Peyer's patch (tissue), 4 donors: ENCODE measurements around the gene SLC17A6. TPM values are rescaled to one million over a fixed set of nuclear protein-coding genes. Genes with fewer than 3 reads are reported as not detected.

Source experiments
- DNase-seq, 3 donors: peaks; one replicate each; pipeline ENCODE4 v3.0.0-alpha.2; 2017 to 2019
- H3K27ac ChIP-seq, 4 donors: fragments of 200-600 bp; sonication (generic); one replicate each; pipeline ENCODE4 v1.5.1; 2016 to 2019
- H3K27me3 ChIP-seq, 2 donors: fragments of 200-600 bp; sonication (generic); one replicate each; pipeline ENCODE4 v1.5.1; 2019
- H3K36me3 ChIP-seq, 3 donors: fragments of 200-600 bp; sonication (generic); one replicate each; pipeline ENCODE4 v1.5.1; 2016 to 2019
- H3K4me1 ChIP-seq, 4 donors: fragments of 200-600 bp; sonication (generic); one replicate each; pipeline ENCODE4 v1.5.1; 2016 to 2019
- H3K4me3 ChIP-seq, 4 donors: fragments of 200-600 bp; sonication (generic); 1 replicate in 3 of 4; 2 replicates in 1 of 4; pipeline ENCODE4 v1.5.1; 2016 to 2019; ENCODE audit warnings: mild to moderate bottlenecking in 1 of 4
- H3K9me3 ChIP-seq, 4 donors: fragments of 200-600 bp; sonication (generic); one replicate each; pipeline ENCODE4 v1.5.1; 2016 to 2019; ENCODE audit warnings: mild to moderate bottlenecking in 1 of 4
- POLR2A ChIP-seq, 2 donors: fragments of 450-650 bp; IDR thresholded peaks; one replicate each; pipeline ENCODE4 v1.5.1; 2017; ENCODE audit warnings: antibody characterized with exemption in 2 of 2, mild to moderate bottlenecking in 2 of 2, moderate library complexity in 2 of 2
- total RNA-seq, 4 donors: library from RNA; depleted of rRNA; stranded (reverse); fragments of >200 nt; gene quantifications; one replicate each; pipeline ENCODE4 v1.1.0, GENCODE V29; 2016
- TF ChIP-seq, protein P1 (sequence below), 6 experiments: fragments of 450-650 bp in 4 of 6; fragments of 200-600 bp in 2 of 6; sonication (generic) in 1 of 6; IDR thresholded peaks; one replicate each; pipeline ENCODE4 v1.5.1; 2017 to 2019; ENCODE audit warnings: antibody characterized with exemption in 6 of 6, mild to moderate bottlenecking in 3 of 6, moderate library complexity in 1 of 6

SLC17A6 gene
- total RNA-seq, 4 donors from 2014 or later, result not detected

GRCh38 chr11:22336587-22336986 is 1.6 kb upstream of the SLC17A6 start:
- no peaks in the 10 kb centered on the region for H3K4me1 ChIP-seq
- H3K27me3 ChIP-seq, result peaks cover 0 to 23% of the 10 kb centered on the region in 2 donors
- H3K9me3 ChIP-seq, result no peaks in the 10 kb centered on the region
- no peak overlapping the region for H3K4me3 ChIP-seq
- no peak for DNase-seq
- H3K36me3 ChIP-seq, result no peaks in the 10 kb centered on the region
- no peak overlapping the region for H3K27ac ChIP-seq
- TF ChIP-seq, protein P1, sequence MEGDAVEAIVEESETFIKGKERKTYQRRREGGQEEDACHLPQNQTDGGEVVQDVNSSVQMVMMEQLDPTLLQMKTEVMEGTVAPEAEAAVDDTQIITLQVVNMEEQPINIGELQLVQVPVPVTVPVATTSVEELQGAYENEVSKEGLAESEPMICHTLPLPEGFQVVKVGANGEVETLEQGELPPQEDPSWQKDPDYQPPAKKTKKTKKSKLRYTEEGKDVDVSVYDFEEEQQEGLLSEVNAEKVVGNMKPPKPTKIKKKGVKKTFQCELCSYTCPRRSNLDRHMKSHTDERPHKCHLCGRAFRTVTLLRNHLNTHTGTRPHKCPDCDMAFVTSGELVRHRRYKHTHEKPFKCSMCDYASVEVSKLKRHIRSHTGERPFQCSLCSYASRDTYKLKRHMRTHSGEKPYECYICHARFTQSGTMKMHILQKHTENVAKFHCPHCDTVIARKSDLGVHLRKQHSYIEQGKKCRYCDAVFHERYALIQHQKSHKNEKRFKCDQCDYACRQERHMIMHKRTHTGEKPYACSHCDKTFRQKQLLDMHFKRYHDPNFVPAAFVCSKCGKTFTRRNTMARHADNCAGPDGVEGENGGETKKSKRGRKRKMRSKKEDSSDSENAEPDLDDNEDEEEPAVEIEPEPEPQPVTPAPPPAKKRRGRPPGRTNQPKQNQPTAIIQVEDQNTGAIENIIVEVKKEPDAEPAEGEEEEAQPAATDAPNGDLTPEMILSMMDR (IDR thresholded peaks at IDR 0.05), result no peak
- TF ChIP-seq POLR2A (IDR thresholded peaks at IDR 0.05), result no peak

- no peak for TF ChIP-seq POLR2A (IDR thresholded peaks at IDR 0.05)
- TF ChIP-seq, protein P1 (IDR thresholded peaks at IDR 0.05), result no peak
- no peak overlapping the region for H3K4me3 ChIP-seq
- no peaks in the 10 kb centered on the region for H3K4me1 ChIP-seq
- peaks cover 0 to 26% of the 10 kb centered on the region in 2 donors for H3K27me3 ChIP-seq
- no peaks in the 10 kb centered on the region for H3K36me3 ChIP-seq
- no peaks in the 10 kb centered on the region for H3K9me3 ChIP-seq
- DNase-seq, result no peak
- no peak overlapping the region for H3K27ac ChIP-seq
These were observed 1.4 kb downstream of the SLC17A6 start for GRCh38 chr11:22339611-22340010.

- Histone ChIP-seq H3K9me3 (no peaks in the 10 kb centered on the region), H3K27me3 (peaks cover 0 to 26% of the 10 kb centered on the region in 2 donors), H3K36me3 (no peaks in the 10 kb centered on the region), H3K4me3 (no peak overlapping the region), H3K4me1 (no peaks in the 10 kb centered on the region), H3K27ac (no peak overlapping the region)
- TF ChIP-seq, protein P1 (IDR thresholded peaks at IDR 0.05), result no peak
- TF ChIP-seq POLR2A (IDR thresholded peaks at IDR 0.05), result no peak
- no peak for DNase-seq
These were observed 2.1 kb downstream of the SLC17A6 start for GRCh38 chr11:22340235-22340634.

DNA sequence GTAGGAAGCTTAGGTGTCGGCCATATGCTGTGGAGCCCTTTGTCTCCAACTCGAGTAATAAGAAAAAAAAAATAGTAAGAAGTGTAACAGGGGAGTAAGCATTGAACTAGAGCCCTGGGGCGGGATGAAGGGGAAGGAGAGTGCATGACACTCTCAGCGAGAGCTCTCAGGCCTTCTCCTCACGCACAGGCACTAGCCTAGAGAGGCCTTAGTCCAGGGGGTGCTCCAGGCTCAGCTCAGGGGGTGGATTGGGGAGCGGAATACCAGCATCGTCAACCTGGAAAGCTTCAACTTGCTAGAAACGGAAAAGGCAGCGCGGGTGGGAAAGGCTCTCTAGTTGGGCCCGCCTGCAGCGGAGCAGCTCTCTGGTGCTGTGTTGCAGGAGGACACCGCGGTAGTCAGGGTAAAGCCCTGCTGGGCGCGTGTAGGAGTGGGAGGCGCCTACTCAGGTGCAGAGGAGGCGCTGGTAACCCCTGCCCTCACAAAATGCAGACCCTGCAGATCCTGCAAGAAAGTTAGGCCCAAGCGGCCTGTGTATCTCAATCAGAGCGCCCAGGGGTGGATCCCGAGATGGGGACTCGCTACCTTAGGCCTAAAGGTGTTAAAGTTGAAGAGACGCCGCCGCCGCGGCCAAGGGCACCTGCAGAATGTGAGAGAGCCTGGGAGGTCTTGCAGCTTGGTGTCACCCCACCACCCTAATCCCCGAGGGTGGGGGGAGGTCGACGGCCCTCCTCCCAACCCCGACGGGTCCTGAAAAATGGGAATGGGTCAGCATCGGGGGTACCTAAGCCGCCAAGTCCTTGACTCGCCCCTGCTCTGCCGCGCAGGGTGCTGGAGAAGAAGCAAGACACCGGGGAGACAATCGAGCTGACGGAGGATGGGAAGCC is 2.8 kb downstream of the SLC17A6 start:
- no peaks in the 10 kb centered on the region for H3K4me1 ChIP-seq
- no peak overlapping the region for H3K27ac ChIP-seq
- H3K4me3 ChIP-seq, result no peak overlapping the region
- no peak for TF ChIP-seq POLR2A (IDR thresholded peaks at IDR 0.05)
- TF ChIP-seq, protein P1 (IDR thresholded peaks at IDR 0.05), result no peak
- H3K9me3 ChIP-seq, result no peaks in the 10 kb centered on the region
- H3K27me3 ChIP-seq, result peaks cover 0 to 26% of the 10 kb centered on the region in 2 donors
- H3K36me3 ChIP-seq, result no peaks in the 10 kb centered on the region
- no peak for DNase-seq

DNA sequence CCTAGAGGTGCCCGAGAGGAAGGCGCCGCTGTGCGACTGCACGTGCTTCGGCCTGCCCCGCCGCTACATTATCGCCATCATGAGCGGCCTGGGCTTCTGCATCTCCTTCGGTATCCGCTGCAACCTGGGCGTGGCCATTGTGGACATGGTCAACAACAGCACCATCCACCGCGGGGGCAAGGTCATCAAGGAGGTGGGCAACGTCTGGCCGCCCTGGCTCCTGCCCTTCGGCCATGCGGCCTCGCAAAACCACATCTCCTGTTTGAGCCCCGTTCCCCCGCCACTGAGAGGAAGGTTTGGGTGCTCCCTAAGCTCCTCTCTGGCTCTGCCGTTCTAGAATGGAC is 3.4 kb downstream of the SLC17A6 start:
- H3K9me3 ChIP-seq, result no peaks in the 10 kb centered on the region
- TF ChIP-seq, protein P1 (IDR thresholded peaks at IDR 0.05), result no peak
- TF ChIP-seq POLR2A (IDR thresholded peaks at IDR 0.05), result no peak
- H3K4me1 ChIP-seq, result no peaks in the 10 kb centered on the region
- peaks cover 0 to 26% of the 10 kb centered on the region in 2 donors for H3K27me3 ChIP-seq
- no peak overlapping the region for H3K4me3 ChIP-seq
- H3K36me3 ChIP-seq, result no peaks in the 10 kb centered on the region
- H3K27ac ChIP-seq, result no peak overlapping the region
- no peak for DNase-seq
